GM23338 (cell line): ENCODE data around the gene PTPN21.

Experiments used
- CTCF ChIP-seq, 2 experiments: fragments of 200-600 bp in 1 of 2; sonication (generic) in 1 of 2; conservative IDR thresholded peaks; 2 replicates each; pipeline versions ENCODE4 v1.5.1 to v1.6.1; 2016 to 2017; ENCODE audit warnings: antibody characterized with exemption in 2 of 2, low read depth in 2 of 2, mild to moderate bottlenecking in 2 of 2, moderate library complexity in 1 of 2
- POLR2AphosphoS5 ChIP-seq: IDR thresholded peaks from 2 replicates; pipeline ENCODE4 v1.6.1; 2016; ENCODE audit warnings: antibody characterized with exemption, low read depth
- REST ChIP-seq: IDR thresholded peaks from one replicate; pipeline ENCODE4 v1.6.1; 2018; ENCODE audit warnings: antibody characterized with exemption; ENCODE audit not compliant: unreplicated experiment

- TF ChIP-seq CTCF (conservative IDR thresholded peaks at IDR 0.05; ENCODE audit: low read depth in 2 of 2) (no peak), REST (no peak), POLR2AphosphoS5 (no peak)
Measured at GRCh38 chr14:88507208-88507607, 47.6 kb downstream of the PTPN21 start.
